Activated CD4-positive, alpha-beta T cell treated with anti-CD3 and anti-CD28 coated beads, Interleukin-2, amount 10 ng/mL, durations not matched to agents 7 days and 5 days (primary cell): ENCODE data around the gene FAR2. TPM values are rescaled to one million over a fixed set of nuclear protein-coding genes. Genes with fewer than 3 reads are reported as not detected.
A peak's percentile ranks its signal among the peaks of the same experiment; 100 is the strongest.

Experiments used
- CTCF ChIA-PET: fragments of 350-600 bp; sonication (Branson Sonifier 250); formaldehyde crosslinking; loops from one replicate; lab custom pipeline; 2021; ENCODE audit warnings: antibody characterized with exemption; lab: Charles Lee
- POLR2A ChIA-PET: fragments of 350-600 bp; sonication (Branson Sonifier 250); formaldehyde crosslinking; loops from one replicate; lab custom pipeline; 2021; ENCODE audit warnings: antibody characterized with exemption; lab: Charles Lee
- DNase-seq: peaks from one replicate; pipeline ENCODE4 v3.0.0-alpha.2; 2020
- H3K27ac Mint-ChIP-seq: one replicate; pipeline ENCODE4 v1.8.0; 2021; ENCODE audit warnings: mild to moderate bottlenecking, moderate library complexity, mixed read lengths
- H3K27me3 Mint-ChIP-seq: one replicate; pipeline ENCODE4 v1.8.0; 2021; ENCODE audit warnings: mixed read lengths
- H3K36me3 Mint-ChIP-seq: one replicate; pipeline ENCODE4 v1.8.0; 2021; ENCODE audit warnings: low read depth, mixed read lengths
- H3K4me1 Mint-ChIP-seq: one replicate; pipeline ENCODE4 v1.8.0; 2021; ENCODE audit warnings: mixed read lengths
- H3K4me3 Mint-ChIP-seq: one replicate; pipeline ENCODE4 v1.8.0; 2021; ENCODE audit warnings: mild to moderate bottlenecking, moderate library complexity, mixed read lengths
- H3K9me3 Mint-ChIP-seq: one replicate; pipeline ENCODE4 v1.8.0; 2021; ENCODE audit warnings: mixed read lengths
- total RNA-seq, 2 experiments: library from RNA; stranded (reverse); gene quantifications; one replicate each; pipeline ENCODE4 v1.2.3, GENCODE V29; 2021

FAR2 gene
- total RNA-seq, 2 experiments from 2014 or later: 24.6 to 26.6 TPM

- Mint-ChIP-seq H3K9me3 (no peaks in the 10 kb centered on the region), H3K4me3 (no peak overlapping the region), H3K27ac (no peak overlapping the region), H3K27me3 (no peaks in the 10 kb centered on the region), H3K4me1 (peaks cover 11% of the 10 kb centered on the region), H3K36me3 (no peaks in the 10 kb centered on the region)
- ChIA-PET POLR2A (interaction anchor here (0.6 kb wide), 1 partner anchor 34 kb away, joined by 3 read pairs; no protein-coding TSS in a partner anchor), CTCF (interaction anchor here (1.4 to 3.0 kb wide), 4 partner anchors 213 to 244 kb away, joined by 3 to 14 read pairs (median 4); no protein-coding TSS in a partner anchor)
- no peak for DNase-seq
Measured at GRCh38 chr12:29316752-29317151, 167.7 kb downstream of the FAR2 start.

GRCh38 chr12:29317556-29318363, 168.7 kb downstream of the FAR2 start:
- H3K27me3 Mint-ChIP-seq: no peaks in the 10 kb centered on the region
- ChIA-PET POLR2A (no interaction called here), CTCF (interaction anchor here (0.6 to 3.0 kb wide), 10 partner anchors 16 to 316 kb away, joined by 3 to 14 read pairs (median 3); no protein-coding TSS in a partner anchor)
- H3K4me1 Mint-ChIP-seq: peaks cover 11% of the 10 kb centered on the region
- no peaks in the 10 kb centered on the region for H3K9me3 Mint-ChIP-seq
- H3K4me3 Mint-ChIP-seq: no peak overlapping the region
- no peak overlapping the region for H3K27ac Mint-ChIP-seq
- peak; percentile 61 for DNase-seq
- H3K36me3 Mint-ChIP-seq: peaks cover under 1% of the 10 kb centered on the region

- Mint-ChIP-seq H3K27ac (no peak overlapping the region), H3K9me3 (no peaks in the 10 kb centered on the region), H3K27me3 (no peaks in the 10 kb centered on the region), H3K4me3 (no peak overlapping the region), H3K36me3 (peaks cover 19% of the 10 kb centered on the region), H3K4me1 (peaks cover 11% of the 10 kb centered on the region)
- DNase-seq: no peak
- ChIA-PET CTCF (interaction anchor here (0.6 to 0.9 kb wide), 3 partner anchors 13 to 1456 kb away, joined by 3 read pairs; no protein-coding TSS in a partner anchor), POLR2A (no interaction called here)
Measured at GRCh38 chr12:29320295-29321085, 171.4 kb downstream of the FAR2 start.

- Mint-ChIP-seq H3K36me3 (peaks cover 19% of the 10 kb centered on the region), H3K4me3 (no peak overlapping the region), H3K4me1 (peaks cover 11% of the 10 kb centered on the region), H3K27ac (no peak overlapping the region), H3K9me3 (no peaks in the 10 kb centered on the region), H3K27me3 (no peaks in the 10 kb centered on the region)
- POLR2A ChIA-PET: no interaction called here
- CTCF ChIA-PET: interaction anchor here (0.9 kb wide), 1 partner anchor 232 kb away, joined by 3 read pairs; no protein-coding TSS in a partner anchor
- no peak for DNase-seq
Measured at GRCh38 chr12:29322157-29322556, 173.1 kb downstream of the FAR2 start.

- POLR2A ChIA-PET: no interaction called here
- Mint-ChIP-seq H3K4me3 (no peak overlapping the region), H3K27me3 (no peaks in the 10 kb centered on the region), H3K9me3 (no peaks in the 10 kb centered on the region), H3K4me1 (no peaks in the 10 kb centered on the region), H3K27ac (no peak overlapping the region), H3K36me3 (peaks cover 6% of the 10 kb centered on the region)
- CTCF ChIA-PET: interaction anchor here (0.6 kb wide), 1 partner anchor 1508 kb away, joined by 3 read pairs; no protein-coding TSS in a partner anchor
- no peak for DNase-seq
Measured at GRCh38 chr12:29329411-29329810, 180.3 kb downstream of the FAR2 start.

GRCh38 chr12:29333178-29333577, 184.1 kb downstream of the FAR2 start:
- H3K27me3 Mint-ChIP-seq: no peaks in the 10 kb centered on the region
- H3K36me3 Mint-ChIP-seq: peaks cover 12% of the 10 kb centered on the region
- H3K9me3 Mint-ChIP-seq: no peaks in the 10 kb centered on the region
- H3K27ac Mint-ChIP-seq: no peak overlapping the region
- H3K4me3 Mint-ChIP-seq: no peak overlapping the region
- no peaks in the 10 kb centered on the region for H3K4me1 Mint-ChIP-seq
- POLR2A ChIA-PET: no interaction called here
- CTCF ChIA-PET: interaction anchor here (0.6 kb wide), 1 partner anchor 12 kb away, joined by 3 read pairs; no protein-coding TSS in a partner anchor
- DNase-seq: no peak

- Mint-ChIP-seq H3K27me3 (no peaks in the 10 kb centered on the region), H3K27ac (no peak overlapping the region), H3K4me1 (no peaks in the 10 kb centered on the region), H3K36me3 (peaks cover 13% of the 10 kb centered on the region), H3K4me3 (no peak overlapping the region), H3K9me3 (no peaks in the 10 kb centered on the region)
- POLR2A ChIA-PET: no interaction called here
- CTCF ChIA-PET: interaction anchor here (1.5 kb wide), 1 partner anchor 17 kb away, joined by 5 read pairs; no protein-coding TSS in a partner anchor
- DNase-seq: no peak
Measured at GRCh38 chr12:29334937-29335336, 185.9 kb downstream of the FAR2 start.

GRCh38 chr12:29337325-29337724, 188.2 kb downstream of the FAR2 start:
- H3K27ac Mint-ChIP-seq: no peak overlapping the region
- no peaks in the 10 kb centered on the region for H3K9me3 Mint-ChIP-seq
- ChIA-PET POLR2A (no interaction called here), CTCF (no interaction called here)
- no peak for DNase-seq
- H3K4me3 Mint-ChIP-seq: no peak overlapping the region
- H3K27me3 Mint-ChIP-seq: no peaks in the 10 kb centered on the region
- no peaks in the 10 kb centered on the region for H3K4me1 Mint-ChIP-seq
- H3K36me3 Mint-ChIP-seq: peaks cover 25% of the 10 kb centered on the region

- Mint-ChIP-seq H3K4me1 (no peaks in the 10 kb centered on the region), H3K36me3 (peaks cover 25% of the 10 kb centered on the region), H3K27me3 (no peaks in the 10 kb centered on the region), H3K4me3 (no peak overlapping the region), H3K27ac (no peak overlapping the region), H3K9me3 (no peaks in the 10 kb centered on the region)
- DNase-seq: no peak
- CTCF ChIA-PET: no interaction called here
- POLR2A ChIA-PET: no interaction called here
Measured at GRCh38 chr12:29343022-29343799, 194.1 kb downstream of the FAR2 start.

- Mint-ChIP-seq H3K4me1 (no peaks in the 10 kb centered on the region), H3K27ac (no peak overlapping the region), H3K4me3 (no peak overlapping the region), H3K9me3 (no peaks in the 10 kb centered on the region), H3K27me3 (no peaks in the 10 kb centered on the region), H3K36me3 (peaks cover 17% of the 10 kb centered on the region)
- POLR2A ChIA-PET: no interaction called here
- CTCF ChIA-PET: interaction anchor here (1.0 kb wide), 1 partner anchor 26 kb away, joined by 3 read pairs; no protein-coding TSS in a partner anchor
- no peak for DNase-seq
Measured at GRCh38 chr12:29346769-29347421, 197.8 kb downstream of the FAR2 start.

GRCh38 chr12:29350080-29350479, 201.0 kb downstream of the FAR2 start:
- H3K36me3 Mint-ChIP-seq: peaks cover 10% of the 10 kb centered on the region
- ChIA-PET POLR2A (no interaction called here), CTCF (no interaction called here)
- no peaks in the 10 kb centered on the region for H3K4me1 Mint-ChIP-seq
- H3K9me3 Mint-ChIP-seq: no peaks in the 10 kb centered on the region
- no peak for DNase-seq
- H3K27ac Mint-ChIP-seq: no peak overlapping the region
- H3K27me3 Mint-ChIP-seq: no peaks in the 10 kb centered on the region
- H3K4me3 Mint-ChIP-seq: no peak overlapping the region

- ChIA-PET POLR2A (no interaction called here), CTCF (no interaction called here)
- H3K4me1 Mint-ChIP-seq: no peaks in the 10 kb centered on the region
- no peaks in the 10 kb centered on the region for H3K9me3 Mint-ChIP-seq
- H3K27ac Mint-ChIP-seq: no peak overlapping the region
- H3K36me3 Mint-ChIP-seq: peaks cover 10% of the 10 kb centered on the region
- H3K4me3 Mint-ChIP-seq: no peak overlapping the region
- no peaks in the 10 kb centered on the region for H3K27me3 Mint-ChIP-seq
- DNase-seq: no peak
Measured at GRCh38 chr12:29354954-29355353, 205.9 kb downstream of the FAR2 start.
